NCI-H510A (cell line): ENCODE results near the gene ADGRG1.

Experiments
- DNase-seq: peaks from one replicate; lab custom pipeline; 2025; lab: John Stamatoyannopoulos, UW

Gene ADGRG1

GRCh38 chr16:57620335-57621231 lies 7.8 kb upstream of the ADGRG1 start:
- DNase-seq, result peak; percentile 58

- no peak for DNase-seq
Observed at GRCh38 chr16:57621521-57622271, 6.7 kb upstream of the ADGRG1 start.

GRCh38 chr16:57622361-57623250 lies 5.8 kb upstream of the ADGRG1 start:
- no peak for DNase-seq

- DNase-seq, result peak; percentile 77
Observed at GRCh38 chr16:57623251-57624043, 5.0 kb upstream of the ADGRG1 start.

- no peak for DNase-seq
Observed at GRCh38 chr16:57624044-57624688, 4.3 kb upstream of the ADGRG1 start.

DNA sequence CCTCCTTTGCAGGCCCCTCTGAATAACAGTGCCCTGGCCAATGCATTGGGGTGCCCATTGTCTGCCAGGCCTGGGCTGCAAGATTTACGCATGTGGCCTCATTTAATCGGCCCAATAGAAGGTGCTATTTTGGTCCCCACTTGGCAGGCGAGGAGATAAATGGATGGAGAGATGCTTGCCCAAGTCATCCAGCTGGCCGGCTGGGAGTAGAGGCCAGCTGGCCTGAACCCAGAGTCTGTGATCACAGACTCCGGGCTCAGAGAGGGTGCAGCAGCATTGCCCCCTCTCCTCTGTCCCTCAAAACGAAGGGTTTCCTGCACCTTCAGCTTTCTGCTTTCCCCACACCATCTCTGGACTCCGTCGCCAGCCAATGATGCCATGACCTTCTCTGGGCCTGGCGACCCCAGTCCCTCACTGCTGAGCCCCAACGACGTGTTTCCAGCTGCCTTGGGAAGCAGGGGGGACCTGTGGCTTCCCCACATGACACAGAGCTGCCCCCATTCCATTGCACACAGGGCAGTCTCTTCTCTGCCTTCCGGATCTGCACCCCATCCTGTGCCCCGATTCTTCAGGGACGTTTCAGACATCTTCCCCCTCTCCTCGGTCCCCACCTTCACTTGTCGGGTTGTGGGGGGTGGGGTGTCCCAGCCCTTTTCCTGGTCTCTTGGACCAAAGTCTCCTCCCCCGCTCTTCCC lies 3.5 kb upstream of the ADGRG1 start:
- no peak for DNase-seq

DNA sequence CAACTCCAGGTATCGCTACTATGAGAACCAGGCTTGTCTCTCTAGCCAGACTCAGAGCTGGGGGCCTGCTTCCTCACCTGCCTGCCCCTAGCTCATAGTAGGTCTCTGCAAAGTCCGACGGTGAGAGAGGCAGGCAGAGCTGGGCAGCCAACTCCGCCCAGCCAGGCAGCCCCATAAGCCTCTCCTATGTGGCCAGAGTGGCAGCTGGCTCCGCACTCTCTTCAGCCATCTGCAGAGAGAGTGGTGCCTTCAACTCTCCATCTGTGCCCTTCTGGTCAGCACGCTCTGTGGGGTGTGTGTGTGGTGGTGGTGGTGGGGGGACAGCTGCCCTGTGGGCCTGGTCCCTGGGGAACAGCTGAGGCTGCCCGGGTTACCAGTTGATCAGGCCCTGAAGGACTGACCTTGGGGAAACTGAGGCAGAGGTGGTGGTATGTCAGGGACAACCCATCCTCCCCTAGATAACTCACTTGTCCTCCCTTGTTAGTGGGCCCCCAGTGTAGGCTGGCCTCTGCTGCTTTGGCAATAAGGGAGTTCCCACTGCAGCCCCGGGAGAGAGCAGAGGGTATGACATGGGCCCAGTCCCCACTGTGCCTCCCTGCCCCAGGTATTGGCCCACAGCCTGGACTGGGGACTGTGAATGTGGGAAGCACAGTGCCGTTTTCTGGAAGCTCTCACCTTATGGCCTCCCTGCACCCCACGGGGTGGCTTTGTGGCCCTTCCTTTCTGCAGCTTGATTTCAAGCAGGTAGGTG lies 1.8 kb upstream of the ADGRG1 start:
- no peak for DNase-seq

GRCh38 chr16:57627184-57627871 lies 1.1 kb upstream of the ADGRG1 start:
- no peak for DNase-seq

GRCh38 chr16:57628783-57629293 lies 408 bp downstream of the ADGRG1 start:
- DNase-seq, result no peak

DNA sequence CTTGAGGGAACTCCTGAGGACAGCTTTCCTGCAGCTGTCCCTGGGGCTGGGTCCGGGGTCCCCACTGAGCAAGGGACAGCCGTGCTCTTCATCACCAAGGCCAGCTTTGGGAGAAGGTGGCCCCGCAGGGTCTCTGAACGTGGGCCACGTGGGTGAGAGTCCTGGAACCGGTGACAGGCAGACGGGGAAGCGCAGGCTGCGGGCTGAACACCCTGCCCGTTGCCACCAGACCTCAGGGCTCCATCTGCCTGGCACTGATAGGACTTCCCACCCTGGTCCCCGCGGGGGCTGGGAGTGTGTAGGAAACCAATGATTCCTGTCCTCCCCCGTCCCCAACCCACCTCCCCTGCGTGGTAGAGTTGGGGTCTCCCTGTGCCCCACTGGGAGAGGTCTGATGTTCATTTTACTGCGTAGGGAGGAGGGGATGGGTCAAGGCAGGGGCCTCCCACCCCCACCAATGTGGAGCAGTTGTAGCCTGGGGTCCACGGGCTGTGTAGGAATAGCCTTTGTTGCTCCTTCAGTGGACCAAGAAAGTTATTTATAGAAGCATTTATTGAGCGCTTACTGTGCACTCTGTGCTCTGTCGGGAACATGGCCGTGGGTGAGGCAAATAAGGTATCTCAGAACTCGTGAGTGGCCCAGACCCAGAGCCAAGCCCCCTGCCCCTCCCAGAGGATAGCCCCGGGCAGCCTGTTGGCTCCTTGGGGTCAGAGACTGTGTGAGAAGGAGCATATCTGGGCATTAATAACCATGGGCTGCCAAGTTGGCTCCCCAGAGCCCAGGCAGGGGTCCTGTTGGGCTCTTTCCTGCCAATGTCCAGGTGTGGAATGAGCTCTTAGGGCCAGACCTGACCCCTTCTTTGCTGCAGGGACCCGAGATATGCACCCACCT lies 1.3 kb downstream of the ADGRG1 start:
- no peak for DNase-seq

- DNase-seq, result no peak
Observed at GRCh38 chr16:57630407-57630797, 2.0 kb downstream of the ADGRG1 start.

DNA sequence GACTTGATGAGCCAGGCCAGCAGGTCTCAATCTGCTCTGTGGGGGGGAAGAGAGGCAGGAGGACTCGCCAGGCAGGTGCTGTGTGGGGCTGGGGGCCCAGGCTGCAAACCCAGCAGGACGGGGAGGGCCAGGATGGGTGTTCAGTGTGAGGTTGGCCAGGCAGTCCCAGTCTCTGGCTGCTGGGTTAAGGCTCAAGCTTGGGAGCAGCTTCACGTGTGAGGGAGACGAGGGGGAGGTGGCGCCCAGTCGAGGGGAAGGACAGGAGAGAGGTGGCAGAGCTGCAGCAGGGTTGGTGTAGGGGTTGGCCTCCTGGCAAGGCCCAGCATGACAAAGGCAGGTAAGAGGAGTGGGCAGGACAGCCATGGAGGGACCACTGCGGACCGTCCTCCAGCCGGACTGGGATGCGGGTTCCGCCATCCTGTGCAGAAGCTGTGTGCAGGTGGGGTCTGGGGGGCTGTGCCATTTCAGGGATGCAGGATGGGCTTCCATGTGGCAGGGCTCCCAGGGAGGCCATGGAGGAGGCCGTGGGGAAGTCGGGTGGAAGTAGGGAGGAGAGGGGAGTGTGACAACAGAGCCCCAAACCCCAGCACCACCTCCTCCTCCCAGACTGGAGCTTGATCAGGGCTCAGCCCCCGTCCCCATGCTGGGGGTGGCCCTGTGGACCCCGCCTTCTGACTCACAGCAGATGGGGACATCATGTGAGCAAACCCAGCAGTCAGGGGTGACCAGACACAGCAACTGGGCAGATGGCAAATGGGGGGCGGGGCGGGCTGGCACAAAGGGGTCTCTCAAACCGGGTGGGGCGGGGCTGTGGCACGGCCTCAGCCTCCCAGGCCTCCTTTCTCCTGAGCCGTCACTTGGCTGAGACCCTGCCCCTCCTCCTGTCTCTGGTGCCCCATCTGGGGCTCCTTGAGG lies 2.8 kb downstream of the ADGRG1 start:
- no peak for DNase-seq

DNA sequence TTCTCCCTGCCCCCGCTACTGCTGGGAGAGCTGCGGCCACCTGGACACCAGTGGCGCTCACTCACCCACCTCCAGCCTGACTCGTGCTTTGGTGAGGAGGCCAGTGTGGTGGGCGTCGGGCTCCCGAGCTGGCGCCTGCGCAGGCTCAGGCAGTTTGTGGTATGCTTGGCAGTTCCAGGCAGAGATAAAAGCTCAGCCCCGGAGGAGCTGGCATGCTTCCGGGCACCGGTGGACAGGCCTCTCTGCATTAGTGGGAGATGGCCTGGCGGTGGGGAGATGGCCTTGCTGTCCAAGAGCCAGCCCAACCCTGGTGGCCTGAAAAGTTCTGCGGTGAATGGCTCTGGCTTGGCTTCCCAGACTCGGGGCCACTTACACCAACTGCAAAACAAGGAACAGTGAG lies 4.1 kb downstream of the ADGRG1 start:
- no peak for DNase-seq

GRCh38 chr16:57633383-57634064 lies 5.1 kb downstream of the ADGRG1 start:
- DNase-seq, result no peak

GRCh38 chr16:57634171-57634570 lies 5.7 kb downstream of the ADGRG1 start:
- DNase-seq, result no peak
